Islet of Langerhans (tissue), 1 donor: ENCODE measurements around the gene C2orf42.
A peak's percentile ranks its signal among the peaks of the same experiment; 100 is the strongest.
"Not testable (repeated sequence)": the region's sequence is repeated elsewhere in the genome, so short reads cannot be mapped to it uniquely, and the experiment has no call there.

ENCODE experiments used
- FAIRE-seq: peaks from one replicate; lab custom pipeline; 2011; peaks lifted over from hg19 to GRCh38; lab: Jason Lieb, UNC

Gene C2orf42

DNA sequence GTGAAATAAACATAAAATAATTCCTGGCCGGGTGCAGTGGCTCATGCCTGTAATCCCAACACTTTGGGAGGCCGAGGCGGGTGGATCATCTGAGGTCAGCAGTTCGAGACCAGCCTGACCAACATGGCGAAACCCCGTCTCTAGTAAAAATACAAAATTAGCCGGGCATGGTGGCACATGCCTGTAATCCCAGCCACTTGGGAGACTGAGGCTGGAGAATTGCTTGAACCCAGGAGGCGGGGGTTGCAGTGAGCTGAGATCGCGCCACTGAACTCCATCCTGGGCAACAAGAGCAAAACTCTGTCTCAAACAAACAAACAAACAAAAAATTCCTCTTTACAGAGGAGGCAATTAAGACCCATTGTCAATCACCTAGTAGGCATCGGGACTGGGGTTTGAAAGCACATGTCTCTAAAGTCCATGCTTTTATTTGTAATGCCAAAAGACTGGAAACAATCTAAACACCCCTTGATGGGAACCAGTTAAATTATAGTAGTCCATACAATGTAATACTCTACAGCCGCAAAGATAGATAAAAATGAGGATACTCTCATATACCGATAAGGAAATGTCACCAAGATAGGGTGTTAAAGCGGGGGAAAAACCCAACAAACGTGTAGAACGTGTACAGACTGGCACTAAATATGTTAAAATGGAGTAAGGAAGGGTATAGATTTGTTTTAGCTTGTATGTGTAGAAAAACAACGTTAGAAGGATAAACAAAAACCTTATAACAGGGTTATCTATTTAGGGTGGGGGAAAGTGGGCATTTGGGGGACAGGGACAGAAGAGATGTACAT lies 59.3 kb downstream of the C2orf42 start:
- FAIRE-seq = not testable (repeated sequence)

DNA sequence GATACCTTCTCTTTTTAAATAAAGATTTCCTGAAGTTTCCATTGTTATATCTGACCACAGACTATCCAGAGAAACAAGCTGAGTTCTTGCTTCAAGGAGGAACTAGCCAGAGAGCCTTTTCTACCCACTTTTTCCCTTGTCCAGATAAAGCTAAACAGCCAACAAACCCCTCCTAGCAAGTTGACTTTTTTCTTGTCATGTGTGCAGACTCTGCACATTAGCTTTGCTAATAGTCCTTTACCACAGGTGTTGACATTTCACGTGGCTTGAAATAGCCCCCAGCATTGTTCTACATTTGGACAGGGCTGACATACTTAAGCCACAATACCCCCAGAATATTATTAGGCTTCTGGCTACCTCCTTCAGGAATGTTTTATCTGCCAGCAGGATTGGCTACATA lies 62.8 kb downstream of the C2orf42 start:
- FAIRE-seq = no peak

DNA sequence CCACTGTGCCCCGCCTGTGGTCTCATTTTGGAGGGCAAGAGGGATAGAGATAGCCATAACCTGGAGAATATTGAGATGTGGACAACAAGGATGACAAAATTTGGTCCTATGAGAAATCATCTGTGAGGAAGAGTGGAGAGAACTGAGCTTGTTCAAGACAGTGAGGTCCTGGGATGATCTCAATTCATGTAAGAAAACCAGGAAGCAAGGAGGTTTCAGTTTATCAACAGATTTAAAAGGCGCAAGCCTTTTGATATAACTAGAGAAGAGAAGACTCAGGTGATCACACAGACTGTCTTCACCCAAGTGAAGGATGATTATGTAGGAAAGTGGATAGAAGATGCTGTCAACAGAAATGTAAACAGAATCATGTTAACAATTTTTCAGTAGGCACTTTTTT lies 64.4 kb downstream of the C2orf42 start:
- FAIRE-seq = no peak

DNA sequence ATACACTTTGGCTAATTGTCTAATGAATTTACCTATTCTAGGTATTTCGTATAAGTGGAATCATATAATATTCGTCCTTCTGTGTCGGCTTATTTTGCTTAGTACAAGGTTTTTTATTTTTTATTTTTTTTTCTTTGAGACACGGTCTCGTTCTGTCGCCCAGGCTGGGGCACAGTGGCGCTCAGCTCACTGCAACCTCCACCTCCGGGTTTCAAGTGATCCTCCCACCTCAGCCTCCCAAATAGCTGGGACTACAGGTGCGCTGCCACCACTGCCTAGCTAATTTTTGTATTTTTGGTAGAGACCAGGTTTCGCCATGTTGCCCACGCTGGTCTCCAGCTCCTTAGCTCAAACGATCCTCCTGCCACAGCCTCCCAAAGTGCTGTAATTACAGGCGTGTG lies 65.3 kb downstream of the C2orf42 start:
- no peak for FAIRE-seq

DNA sequence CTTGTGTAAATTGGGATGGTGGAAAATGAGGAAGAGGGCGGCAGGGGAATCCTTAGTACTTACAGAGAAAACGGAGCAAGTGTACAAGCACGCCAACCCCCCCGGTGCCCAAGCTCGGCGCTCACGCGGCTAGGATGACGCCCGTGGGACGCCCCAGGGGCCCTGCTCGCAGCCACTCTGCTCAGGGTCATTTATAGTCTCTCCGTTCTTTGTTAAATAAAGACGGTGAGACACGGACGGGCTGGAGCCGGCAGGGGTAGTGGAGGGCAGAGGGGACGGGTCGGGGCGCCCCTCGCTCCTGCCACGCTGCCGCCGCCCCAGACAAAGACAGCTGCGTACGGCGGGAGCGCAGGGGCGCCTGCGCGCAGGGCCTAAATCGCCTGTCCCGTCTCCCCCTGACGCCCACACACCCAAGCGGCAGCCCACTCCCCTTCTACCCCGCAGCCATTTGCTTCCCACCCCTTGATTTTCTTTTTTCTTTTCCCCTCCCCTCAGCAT lies 65.8 kb downstream of the C2orf42 start:
- FAIRE-seq = no peak

DNA sequence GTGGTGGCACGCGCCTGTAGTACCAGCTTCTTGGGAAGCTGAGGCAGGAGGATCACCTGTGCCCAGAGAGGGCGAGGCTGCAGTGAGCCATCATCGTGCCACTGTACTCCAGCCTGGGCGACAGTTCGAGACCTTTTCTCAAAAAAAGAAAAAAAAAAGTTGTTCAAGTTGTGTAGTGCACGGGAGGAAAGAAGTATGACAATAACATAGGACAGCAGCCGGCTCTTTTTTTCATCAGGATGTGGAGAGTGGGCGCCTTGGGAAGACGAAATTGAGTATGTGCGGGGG lies 67.0 kb downstream of the C2orf42 start:
- no peak for FAIRE-seq

DNA sequence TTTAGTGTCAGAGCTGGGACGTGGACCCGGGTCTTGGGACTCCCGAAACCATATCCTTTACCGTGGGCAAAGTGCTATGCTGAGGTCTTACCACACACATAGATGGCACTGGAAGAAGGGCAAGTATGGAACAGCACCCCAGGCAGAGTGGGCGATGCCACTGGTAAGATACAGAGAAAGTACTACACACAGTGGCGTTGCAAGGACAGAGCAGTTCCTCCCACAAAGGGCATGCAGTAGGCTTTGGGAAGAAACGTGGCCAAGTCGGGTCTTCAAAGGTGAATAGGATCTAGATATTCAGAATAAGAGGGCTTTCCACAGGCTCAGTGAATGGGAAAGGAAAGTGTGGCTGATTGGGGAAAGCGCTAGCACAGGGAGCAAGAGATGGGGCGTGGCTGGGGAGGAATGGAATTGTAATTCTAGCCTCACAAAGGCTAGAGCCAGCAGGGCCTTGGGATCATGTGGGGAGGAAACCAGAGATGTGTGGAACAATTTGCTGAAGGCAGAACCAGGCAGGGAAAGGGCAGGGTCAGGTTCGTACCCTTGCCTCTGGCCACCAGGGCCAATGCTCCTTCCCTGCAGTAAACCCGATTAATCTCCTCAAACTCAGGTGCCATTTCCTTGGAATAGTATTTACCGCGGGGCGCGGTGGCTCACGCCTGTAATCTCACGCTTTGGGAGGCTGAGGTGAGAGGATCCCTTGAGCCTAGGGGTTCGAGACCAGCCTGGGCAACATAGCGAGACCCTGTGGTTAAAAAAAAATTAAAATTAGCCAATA lies 67.6 kb downstream of the C2orf42 start:
- no peak for FAIRE-seq

DNA sequence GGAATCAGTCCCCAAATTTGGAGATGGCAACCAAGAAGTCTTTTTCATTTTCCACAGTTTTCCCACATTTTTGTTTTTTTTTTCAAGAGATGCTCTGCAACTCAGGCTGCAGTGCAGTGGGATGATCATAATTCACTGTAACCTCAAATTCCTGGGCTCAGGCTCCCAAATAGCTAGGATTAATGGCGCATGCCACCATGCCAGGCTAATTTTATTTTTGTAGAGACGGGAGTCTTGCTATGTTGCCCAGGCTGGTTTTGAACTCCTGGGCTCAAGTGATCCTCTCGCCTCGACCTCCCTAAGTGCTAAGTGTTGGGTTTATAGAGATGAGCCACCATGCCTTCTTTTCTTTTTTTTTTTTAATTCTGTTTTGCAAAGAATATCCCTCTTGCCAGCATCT lies 68.3 kb downstream of the C2orf42 start:
- FAIRE-seq = no peak

DNA sequence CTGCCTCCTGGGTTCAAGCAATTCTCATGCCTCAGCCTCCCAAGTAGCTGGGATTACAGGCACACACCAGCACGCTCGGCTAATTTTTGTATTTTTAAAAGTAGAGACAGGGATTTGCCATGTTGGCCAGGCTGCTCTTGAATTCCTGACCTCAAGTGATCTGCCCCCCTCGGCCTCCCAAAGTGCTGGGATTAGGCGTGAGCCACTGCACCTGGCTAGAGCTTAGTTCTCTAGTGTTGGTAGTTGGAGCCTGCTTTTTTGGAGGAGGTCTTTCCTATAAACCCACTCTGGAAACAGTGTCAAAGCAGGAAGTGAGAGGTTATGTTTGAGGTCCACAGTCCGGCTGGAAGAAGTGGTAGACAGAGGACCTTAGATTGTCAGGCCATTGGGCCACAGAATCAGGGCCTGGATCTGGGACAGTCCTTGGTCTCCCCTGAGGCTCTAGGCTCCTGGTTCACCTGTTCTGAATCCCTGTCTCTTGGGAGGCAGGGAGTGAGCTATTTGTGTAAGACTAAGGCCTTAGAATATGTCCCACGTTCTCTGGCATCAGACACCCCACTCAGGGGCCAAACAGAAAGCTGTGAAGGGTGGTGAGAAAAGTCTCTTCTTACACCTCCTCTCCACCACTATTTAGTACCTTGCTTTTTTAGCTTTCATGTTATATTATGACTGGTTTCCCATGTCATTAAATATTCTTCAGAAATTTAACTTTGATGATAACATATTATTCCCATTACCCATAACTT lies 69.0 kb downstream of the C2orf42 start:
- no peak for FAIRE-seq

DNA sequence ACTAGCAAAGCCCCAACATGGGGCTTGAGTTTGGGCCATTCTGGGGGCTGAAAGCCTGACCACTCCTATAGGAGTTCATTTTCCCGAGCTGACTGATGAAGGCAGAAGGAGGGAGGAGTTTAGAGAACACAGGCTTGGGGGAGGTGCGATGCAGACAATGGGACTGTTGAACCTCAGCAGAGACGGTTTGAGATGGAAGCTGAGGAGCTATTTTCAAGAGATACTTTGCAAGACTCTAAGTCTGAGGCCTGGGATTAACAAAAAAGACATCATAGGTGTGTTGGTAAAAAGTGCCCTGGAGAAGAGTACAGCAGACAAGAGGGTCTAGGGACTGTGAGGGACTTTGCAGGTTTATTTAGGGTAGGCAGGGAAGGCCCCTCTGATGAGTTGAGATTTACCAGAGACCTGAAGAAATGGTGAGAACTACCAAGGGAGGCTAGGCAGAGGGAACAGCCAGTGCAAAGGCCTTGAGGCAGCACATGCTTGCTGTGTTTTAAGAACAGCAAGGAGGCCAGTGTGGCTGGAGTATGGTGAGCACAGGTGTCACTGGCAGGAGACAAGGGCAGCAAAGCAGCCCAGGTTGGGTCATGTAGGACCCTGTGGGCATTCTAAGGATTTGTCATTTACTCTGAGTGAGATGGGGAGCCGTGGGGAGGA lies 71.9 kb downstream of the C2orf42 start:
- no peak for FAIRE-seq

DNA sequence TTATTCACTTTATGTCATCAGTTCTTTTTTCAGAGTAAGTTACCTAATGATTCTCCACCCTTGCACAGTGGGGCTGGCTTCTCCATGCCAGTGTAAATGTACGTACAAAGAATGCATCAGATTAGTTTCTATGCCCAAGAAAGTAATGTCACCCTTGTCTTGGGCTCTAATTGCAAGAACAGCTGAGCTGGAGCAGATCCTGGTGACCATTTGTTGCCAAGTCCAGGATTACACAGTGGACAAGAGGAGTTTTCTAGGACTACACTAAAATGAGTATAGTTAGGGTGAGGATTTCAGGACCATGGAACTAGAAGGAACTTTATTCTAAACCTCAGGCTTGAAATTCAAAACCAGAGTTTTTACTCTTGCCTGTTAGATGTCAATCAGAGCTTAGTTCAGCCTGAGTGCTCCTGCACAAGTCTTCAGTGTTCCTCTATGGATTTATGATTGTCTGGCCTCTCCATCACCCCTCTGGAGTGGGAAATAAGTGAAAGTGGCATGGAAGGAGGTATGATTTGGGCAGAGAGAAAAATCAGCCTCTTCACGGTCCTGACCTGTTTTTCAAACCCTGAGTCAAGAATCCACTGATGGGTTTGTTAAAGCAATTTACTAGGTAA lies 73.8 kb downstream of the C2orf42 start:
- no peak for FAIRE-seq

DNA sequence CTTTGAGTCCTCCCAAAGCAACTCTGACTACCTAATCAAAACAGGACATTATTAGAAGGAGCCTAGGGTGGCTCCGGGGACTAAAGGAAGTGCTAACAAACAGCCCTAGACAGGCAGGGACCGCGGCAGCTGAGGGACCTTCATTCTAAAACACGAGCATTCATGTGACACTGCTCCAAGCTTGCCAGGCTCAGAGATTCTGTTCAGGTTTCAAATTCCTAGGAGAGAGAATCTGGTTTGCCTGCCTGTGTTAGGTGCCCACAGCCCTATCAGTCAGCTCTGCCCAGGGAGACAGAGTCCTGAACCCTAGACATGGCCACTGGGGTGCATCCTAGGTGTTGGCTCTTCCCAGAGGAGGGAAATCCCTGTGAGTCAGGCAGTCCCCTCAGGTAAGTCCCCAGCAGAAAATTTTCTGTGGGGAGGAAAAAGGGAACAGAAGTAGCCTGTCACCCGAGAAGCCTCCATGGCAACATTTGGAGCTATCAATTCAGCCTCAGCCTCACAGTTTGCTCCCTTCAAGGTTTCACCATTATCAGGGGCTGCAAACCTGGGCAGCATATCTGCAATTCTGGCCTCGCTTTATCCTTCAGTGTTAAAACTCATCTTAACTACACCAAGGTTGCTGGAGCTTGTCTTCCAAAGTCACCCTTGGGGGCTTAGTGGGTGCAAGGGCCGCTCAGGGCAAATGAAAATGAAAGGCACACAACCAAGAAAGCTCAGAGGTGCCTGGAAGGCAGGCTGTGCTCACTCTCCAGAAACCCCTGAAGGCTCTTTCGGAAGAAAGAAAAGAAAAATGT lies 75.0 kb downstream of the C2orf42 start:
- FAIRE-seq = no peak

DNA sequence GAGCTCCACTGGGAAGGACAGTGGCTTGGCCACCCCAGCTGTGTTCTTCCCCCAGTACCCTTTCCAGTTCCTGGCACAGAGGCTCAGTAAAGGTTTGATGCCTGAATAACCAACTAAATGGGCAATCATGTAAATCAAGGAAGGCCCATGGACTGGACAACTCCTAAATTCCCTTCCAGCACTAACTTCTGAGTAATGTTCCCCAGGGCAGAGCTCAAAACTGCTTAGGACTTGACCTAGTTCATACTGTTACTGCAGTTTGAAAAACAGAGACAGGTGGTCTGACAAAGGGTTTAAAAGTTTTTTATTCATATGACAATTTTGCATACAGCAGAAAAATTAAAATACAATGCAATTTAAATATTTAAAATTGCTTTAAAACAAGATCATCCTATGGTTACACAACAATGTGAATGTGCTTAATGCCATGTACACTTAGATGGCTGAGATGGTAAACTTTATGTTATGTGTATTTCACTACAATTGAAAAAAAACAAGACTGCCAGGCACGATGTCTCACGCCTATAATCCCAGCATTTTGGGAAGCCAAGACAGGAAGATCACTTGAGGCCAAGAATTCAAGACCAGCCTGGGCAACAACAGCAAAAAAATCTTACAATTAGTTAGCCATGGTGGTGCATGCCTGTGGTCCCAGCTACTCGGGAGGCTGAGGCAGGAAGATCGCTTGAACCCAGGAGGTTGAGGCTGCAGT lies 77.3 kb downstream of the C2orf42 start:
- FAIRE-seq = no peak

DNA sequence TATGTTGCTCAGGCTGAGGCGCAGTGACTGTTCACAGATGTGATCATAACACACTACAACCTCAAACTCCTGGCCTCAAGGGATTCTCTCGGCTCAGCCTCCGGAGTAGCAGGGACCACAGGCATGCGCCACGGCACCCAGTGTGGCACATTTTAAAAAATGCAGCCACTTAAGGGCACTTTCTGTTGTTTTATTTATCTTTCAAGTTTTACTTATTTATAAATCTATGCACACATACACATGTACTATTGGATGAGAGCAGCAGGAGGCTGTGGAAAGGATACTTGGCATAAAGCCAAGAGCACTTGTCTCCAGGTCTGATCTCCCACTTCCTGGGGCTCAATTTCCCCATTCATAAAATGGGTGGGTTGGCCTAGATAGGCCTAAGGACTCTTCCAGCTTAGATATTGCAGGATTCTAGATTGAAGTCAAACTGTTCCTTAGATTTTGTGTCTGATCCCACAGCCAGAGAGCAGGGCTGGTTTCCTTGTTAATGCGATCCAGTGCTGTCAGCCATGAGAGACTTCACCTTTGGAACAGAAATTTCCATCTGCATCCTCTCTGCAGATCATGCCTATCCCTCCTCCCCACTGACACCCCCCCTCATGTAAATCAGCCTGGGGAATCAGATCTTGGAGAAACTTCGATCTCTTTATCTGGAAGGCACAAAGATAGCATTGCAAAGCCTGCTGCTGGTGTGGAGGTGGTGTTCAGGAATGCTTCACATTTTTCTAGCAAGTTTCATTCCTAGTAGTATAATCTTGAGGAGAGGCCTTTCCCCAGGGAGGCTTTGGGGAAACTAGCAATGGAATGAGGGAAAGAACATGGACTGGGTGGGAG lies 78.8 kb downstream of the C2orf42 start:
- FAIRE-seq = no peak

DNA sequence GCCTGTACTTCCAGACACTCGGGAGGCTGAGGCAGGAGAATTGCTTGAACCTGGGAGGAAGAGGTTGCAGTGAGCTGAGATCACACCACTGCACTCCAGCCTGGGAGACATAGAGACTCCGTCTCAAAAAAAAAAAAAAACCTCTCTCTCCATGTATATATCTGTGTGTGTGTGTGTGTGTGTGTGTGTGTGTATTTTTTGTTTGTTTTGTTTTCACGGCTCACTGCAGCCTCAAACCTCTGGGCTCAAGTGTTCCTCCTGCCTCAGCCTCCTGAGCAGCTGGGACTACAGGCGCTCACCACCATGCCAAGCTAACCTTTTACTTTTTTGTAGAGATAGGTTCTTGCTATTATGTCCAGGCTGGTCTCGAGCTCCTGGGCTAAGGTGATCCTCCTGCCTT lies 80.4 kb downstream of the C2orf42 start:
- not testable (repeated sequence) for FAIRE-seq

DNA sequence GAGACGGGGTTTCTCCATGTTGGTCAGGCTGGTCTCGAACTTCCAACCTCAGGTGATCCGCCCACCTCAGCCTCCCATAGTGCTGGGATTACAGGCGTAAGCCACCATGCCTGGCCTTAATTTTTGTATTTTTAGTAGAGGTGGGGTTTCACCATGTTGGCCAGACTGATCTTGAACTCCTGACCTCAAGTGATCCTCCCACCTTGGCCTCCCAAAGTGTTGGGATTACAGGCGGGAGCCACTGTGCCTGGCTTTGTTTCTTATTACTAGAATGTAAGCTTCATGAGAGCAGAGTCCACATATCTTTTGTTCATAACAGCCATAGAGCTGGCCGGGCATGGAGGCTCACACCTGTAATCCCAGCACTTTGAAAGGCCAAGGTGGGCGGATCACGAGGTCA lies 84.7 kb downstream of the C2orf42 start:
- FAIRE-seq = not testable (repeated sequence)

DNA sequence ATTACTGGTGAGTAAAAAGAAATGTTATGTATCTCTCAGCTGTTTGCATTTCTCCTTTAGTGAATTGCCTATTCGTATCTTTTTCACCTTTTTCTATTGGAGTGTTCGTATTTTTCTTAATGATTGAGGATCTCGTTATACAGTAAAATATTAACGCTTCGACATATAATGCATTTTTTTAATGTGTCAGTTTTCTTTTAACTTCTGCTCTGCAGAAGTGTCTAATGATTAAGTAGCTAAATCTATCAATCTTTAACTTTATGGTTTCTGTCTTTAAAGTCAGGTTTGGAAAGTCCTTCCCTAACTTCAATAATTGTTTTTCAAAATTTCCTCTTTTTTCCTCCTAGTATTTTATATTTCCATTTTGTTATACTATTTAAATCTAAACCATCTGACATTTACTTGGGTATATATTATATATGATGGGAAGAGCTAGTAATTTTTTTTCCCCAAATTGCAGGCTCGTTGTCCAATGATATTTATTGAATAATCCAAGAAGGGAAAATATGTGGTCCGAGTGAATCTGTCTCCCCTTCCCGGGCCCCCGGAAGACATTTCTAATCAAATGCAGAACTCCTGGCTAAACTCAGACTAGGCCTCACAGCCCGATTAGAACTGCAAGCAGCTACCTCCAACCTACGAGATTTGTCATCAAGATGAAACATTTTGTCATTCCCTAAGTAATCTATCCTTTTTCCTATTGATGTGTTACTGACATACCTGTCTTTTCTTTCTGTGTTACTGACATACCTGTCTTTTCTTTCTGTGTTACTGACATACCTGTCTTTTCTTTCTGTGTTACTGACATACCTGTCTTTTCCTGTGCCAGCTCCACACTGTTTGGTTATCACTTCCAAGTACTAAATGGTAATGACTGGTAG lies 86.3 kb downstream of the C2orf42 start:
- FAIRE-seq = peak; percentile 82

DNA sequence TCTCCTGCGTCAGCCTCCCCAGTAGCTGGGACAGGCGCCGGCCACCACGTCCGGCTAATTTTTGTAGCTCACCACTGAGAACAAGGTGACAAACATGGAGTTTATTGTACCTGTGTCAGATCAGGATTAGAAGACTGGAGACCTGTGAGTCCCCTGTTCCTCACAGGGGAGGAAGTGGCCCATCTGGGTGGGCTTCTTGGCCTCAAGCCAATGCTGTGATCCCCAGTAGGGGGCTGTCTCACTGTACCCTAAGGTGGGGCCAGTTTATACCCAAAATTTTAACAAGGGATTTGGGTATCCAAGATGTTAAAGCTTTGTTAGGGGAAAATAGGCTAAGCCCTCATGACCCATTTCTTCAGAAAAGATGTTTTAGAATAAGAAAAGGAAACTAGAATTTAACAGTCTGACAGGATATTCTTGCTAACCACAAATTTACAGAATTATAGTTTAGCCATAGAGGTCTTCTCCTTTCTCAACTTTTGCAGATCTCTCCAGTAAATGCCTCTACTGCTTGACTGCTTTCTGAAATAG lies 87.2 kb downstream of the C2orf42 start:
- no peak for FAIRE-seq
